GM19099 (cell line): ENCODE data around the gene HUS1.

ENCODE experiments used
- POLR2A ChIP-seq: IDR thresholded peaks from 3 replicates; pipeline ENCODE4 v1.6.1; 2011; ENCODE audit warnings: low read depth; ENCODE audit not compliant: insufficient read length; ENCODE audit errors: extremely low read depth

HUS1 gene

GRCh38 chr7:47988496-47989386 lies 9.3 kb upstream of the HUS1 start:
- no peak for TF ChIP-seq POLR2A

GRCh38 chr7:47982610-47983009 lies 3.2 kb upstream of the HUS1 start:
- TF ChIP-seq POLR2A: no peak

- TF ChIP-seq POLR2A: no peak
These were observed 392 bp upstream of the HUS1 start for GRCh38 chr7:47979832-47980181.

GRCh38 chr7:47978790-47979144 lies 648 bp downstream of the HUS1 start:
- no peak for TF ChIP-seq POLR2A

GRCh38 chr7:47973739-47974138 lies 5.7 kb downstream of the HUS1 start:
- no peak for TF ChIP-seq POLR2A

GRCh38 chr7:47970761-47971160 lies 8.7 kb downstream of the HUS1 start:
- TF ChIP-seq POLR2A: no peak

- TF ChIP-seq POLR2A: no peak
These were observed 10.3 kb downstream of the HUS1 start for GRCh38 chr7:47968847-47969774.

GRCh38 chr7:47967708-47968107 lies 11.7 kb downstream of the HUS1 start:
- TF ChIP-seq POLR2A: no peak

- TF ChIP-seq POLR2A: no peak
These were observed 12.3 kb downstream of the HUS1 start for GRCh38 chr7:47967123-47967522.

- TF ChIP-seq POLR2A: no peak
These were observed 14.0 kb downstream of the HUS1 start for GRCh38 chr7:47965456-47965855.

- no peak for TF ChIP-seq POLR2A
These were observed 17.2 kb downstream of the HUS1 start for GRCh38 chr7:47962262-47962661.

GRCh38 chr7:47957156-47957555 lies 22.3 kb downstream of the HUS1 start:
- TF ChIP-seq POLR2A: no peak

GRCh38 chr7:47956220-47956619 lies 23.2 kb downstream of the HUS1 start:
- no peak for TF ChIP-seq POLR2A

GRCh38 chr7:47954231-47954911 lies 25.0 kb downstream of the HUS1 start:
- TF ChIP-seq POLR2A: no peak

- no peak for TF ChIP-seq POLR2A
These were observed 25.6 kb downstream of the HUS1 start for GRCh38 chr7:47953822-47954221.
